Peyer's patch (tissue), 4 donors: Measurements from ENCODE around the gene IFT57.

Source experiments
- CTCF ChIP-seq, 6 experiments: fragments of 450-650 bp in 4 of 6; fragments of 200-600 bp in 2 of 6; sonication (generic) in 1 of 6; IDR thresholded peaks; one replicate each; pipeline ENCODE4 v1.5.1; 2017 to 2019; ENCODE audit warnings: antibody characterized with exemption in 6 of 6, mild to moderate bottlenecking in 3 of 6, moderate library complexity in 1 of 6
- POLR2A ChIP-seq, 2 donors: fragments of 450-650 bp; IDR thresholded peaks; one replicate each; pipeline ENCODE4 v1.5.1; 2017; ENCODE audit warnings: antibody characterized with exemption in 2 of 2, mild to moderate bottlenecking in 2 of 2, moderate library complexity in 2 of 2

GRCh38 chr3:108191394-108191793, 30.8 kb downstream of the IFT57 start:
- TF ChIP-seq CTCF (IDR thresholded peaks at IDR 0.05) (no peak), POLR2A (IDR thresholded peaks at IDR 0.05) (no peak)
